Mesenchymal stem cell (in vitro differentiated cells and primary cell): ENCODE results near the gene SNAPIN.

Source experiments
- DNase-seq: peaks from one replicate; pipeline ENCODE4 v3.0.0-alpha.2; 2013
- H2AFZ ChIP-seq: one replicate; pipeline ENCODE4 v1.6.1; 2013; ENCODE audit warnings: low read depth, mild to moderate bottlenecking, control low read depth, inconsistent platforms, low read length, moderate library complexity
- H2AK5ac ChIP-seq: 2 replicates; pipeline ENCODE4 v1.6.1; 2013; ENCODE audit warnings: low read length, moderate library complexity, mild to moderate bottlenecking, inconsistent platforms; ENCODE audit not compliant: severe bottlenecking
- H2BK120ac ChIP-seq: one replicate; pipeline ENCODE4 v1.6.1; 2013; ENCODE audit warnings: low read depth, mild to moderate bottlenecking, inconsistent platforms, low read length, moderate library complexity
- H2BK12ac ChIP-seq, 2 experiments: one replicate each; pipeline ENCODE4 v1.6.1; 2013; ENCODE audit warnings: inconsistent platforms in 2 of 2, low read length in 2 of 2, mild to moderate bottlenecking in 2 of 2, moderate library complexity in 2 of 2, control low read depth in 1 of 2
- H2BK15ac ChIP-seq: one replicate; pipeline ENCODE4 v1.6.1; 2013; ENCODE audit warnings: mild to moderate bottlenecking, low read depth, inconsistent platforms; ENCODE audit not compliant: poor library complexity, severe bottlenecking
- H2BK5ac ChIP-seq: 2 replicates; pipeline ENCODE4 v1.6.1; 2013; ENCODE audit warnings: low read depth, mild to moderate bottlenecking, low read length, control low read depth, inconsistent platforms; ENCODE audit not compliant: poor library complexity, severe bottlenecking
- H3K14ac ChIP-seq, 2 experiments: one replicate each; pipeline ENCODE4 v1.6.1; 2013; ENCODE audit warnings: inconsistent platforms in 2 of 2, low read length in 2 of 2, control low read depth in 1 of 2, mild to moderate bottlenecking in 1 of 2, moderate library complexity in 1 of 2
- H3K18ac ChIP-seq, 2 experiments: one replicate each; pipeline ENCODE4 v1.6.1; 2013; ENCODE audit warnings: inconsistent platforms in 2 of 2, low read length in 2 of 2, control low read depth in 1 of 2, low read depth in 1 of 2, mild to moderate bottlenecking in 1 of 2
- H3K23ac ChIP-seq, 2 experiments: one replicate each; pipeline ENCODE4 v1.6.1; 2013; ENCODE audit warnings: inconsistent platforms in 2 of 2, low read length in 2 of 2, mild to moderate bottlenecking in 2 of 2, moderate library complexity in 2 of 2, control low read depth in 1 of 2
- H3K27ac ChIP-seq: 2 replicates; pipeline ENCODE4 v1.5.1; 2013; ENCODE audit warnings: mild to moderate bottlenecking, moderate library complexity, low read length, control low read depth, inconsistent platforms; ENCODE audit not compliant: poor library complexity, severe bottlenecking
- H3K27me3 ChIP-seq, 2 experiments: 2 replicates each; pipeline versions ENCODE4 v1.6.1 to v1.7.0; 2013; ENCODE audit warnings: low read length in 2 of 2, mild to moderate bottlenecking in 2 of 2, moderate library complexity in 2 of 2, control low read depth in 1 of 2, inconsistent platforms in 1 of 2; ENCODE audit not compliant: control insufficient read depth in 1 of 2, insufficient read depth in 1 of 2
- H3K36me3 ChIP-seq, 2 experiments: 2 replicates each; pipeline versions ENCODE4 v1.6.1 to v1.7.0; 2013; ENCODE audit warnings: low read length in 2 of 2, control low read depth in 1 of 2, inconsistent platforms in 1 of 2, low read depth in 1 of 2, mild to moderate bottlenecking in 1 of 2; ENCODE audit not compliant: insufficient read depth in 2 of 2, control insufficient read depth in 1 of 2
- H3K4ac ChIP-seq, 2 experiments: one replicate each; pipeline ENCODE4 v1.6.1; 2013; ENCODE audit warnings: inconsistent platforms in 2 of 2, low read length in 2 of 2, mild to moderate bottlenecking in 2 of 2, moderate library complexity in 2 of 2, control low read depth in 1 of 2, low read depth in 1 of 2
- H3K4me1 ChIP-seq: 2 replicates; pipeline ENCODE4 v1.6.1; 2013; ENCODE audit warnings: low read depth, low read length, control low read depth; ENCODE audit not compliant: control insufficient read depth, insufficient read depth
- H3K4me2 ChIP-seq: 2 replicates; pipeline ENCODE4 v1.6.1; 2013; ENCODE audit warnings: low read length, mild to moderate bottlenecking, inconsistent platforms; ENCODE audit not compliant: poor library complexity, severe bottlenecking
- H3K4me3 ChIP-seq, 2 experiments: 2 replicates each; pipeline versions ENCODE4 v1.5.1 to v1.7.0; 2013; ENCODE audit warnings: low read length in 2 of 2, mild to moderate bottlenecking in 2 of 2, control low read depth in 1 of 2, low read depth in 1 of 2; ENCODE audit not compliant: insufficient read depth in 1 of 2
- H3K79me1 ChIP-seq: replicated peaks from 2 replicates; pipeline ENCODE4 v1.6.1; 2013; ENCODE audit warnings: mild to moderate bottlenecking, control low read depth, low read length, inconsistent platforms; ENCODE audit not compliant: poor library complexity, severe bottlenecking
- H3K9ac ChIP-seq: 2 replicates; pipeline ENCODE4 v1.7.0; 2013; ENCODE audit warnings: mild to moderate bottlenecking, low read length, moderate library complexity
- H3K9me3 ChIP-seq: 2 replicates; pipeline ENCODE4 v1.7.0; 2013; ENCODE audit warnings: mild to moderate bottlenecking, low read length; ENCODE audit not compliant: control insufficient read depth
- H4K8ac ChIP-seq: one replicate; pipeline ENCODE4 v1.6.1; 2013; ENCODE audit warnings: inconsistent platforms, mild to moderate bottlenecking, low read length, moderate library complexity
- H4K91ac ChIP-seq: one replicate; pipeline ENCODE4 v1.6.1; 2013; ENCODE audit warnings: mild to moderate bottlenecking, low read length, inconsistent platforms
- WGBS: methylation state at CpG from one replicate; pipeline ENCODE4 v1.1.7; 2013; ENCODE audit warnings: mixed read lengths; 5-methylcytosine and 5-hydroxymethylcytosine counted together

SNAPIN gene

DNA sequence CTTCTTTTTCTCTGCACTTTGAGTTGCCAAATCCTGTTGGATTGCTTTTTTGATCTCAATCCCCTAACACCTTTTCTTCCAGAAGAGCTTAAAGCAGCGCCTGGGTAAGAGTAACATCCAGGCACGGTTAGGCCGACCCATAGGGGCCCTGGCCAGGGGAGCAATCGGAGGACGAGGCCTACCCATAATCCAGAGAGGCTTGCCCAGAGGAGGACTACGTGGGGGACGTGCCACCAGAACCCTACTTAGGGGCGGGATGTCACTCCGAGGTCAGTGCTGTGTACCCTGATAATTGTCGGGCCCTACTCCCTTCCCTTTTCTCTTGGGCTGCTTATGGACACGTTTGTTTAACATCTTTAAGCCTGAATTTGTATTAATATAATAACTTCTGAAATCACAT is 16.3 kb upstream of the SNAPIN start:
- WGBS: 96% methylated on average over 9 of the region's 11 CpGs
- no peak overlapping the region for H2BK5ac ChIP-seq
- H4K8ac ChIP-seq: no peak overlapping the region

DNA sequence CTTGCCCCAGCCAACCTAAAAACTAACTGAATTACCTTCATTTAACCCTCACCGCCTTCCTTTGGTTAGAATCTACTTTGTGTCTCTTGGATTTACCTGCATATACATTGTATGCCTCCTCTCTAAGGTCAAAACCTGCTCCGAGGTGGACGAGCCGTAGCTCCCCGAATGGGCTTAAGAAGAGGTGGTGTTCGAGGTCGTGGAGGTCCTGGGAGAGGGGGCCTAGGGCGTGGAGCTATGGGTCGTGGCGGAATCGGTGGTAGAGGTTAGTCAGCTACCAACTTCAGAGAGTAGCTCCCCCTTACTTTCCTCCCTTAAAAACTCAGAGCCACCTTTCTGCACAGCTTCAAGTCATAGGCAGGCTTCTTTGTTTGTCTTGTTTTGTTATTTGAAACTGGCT is 15.4 kb upstream of the SNAPIN start:
- peaks cover 4% of the 10 kb centered on the region for H3K4me1 ChIP-seq
- no peak overlapping the region for H2BK120ac ChIP-seq
- H2AK5ac ChIP-seq: no peak overlapping the region
- H3K79me1 ChIP-seq: peaks cover 26% of the 10 kb centered on the region
- over 99% methylated on average over 7 of the region's 11 CpGs for WGBS
- H3K4me2 ChIP-seq: no peak overlapping the region
- no peak overlapping the region for H3K18ac ChIP-seq
- H3K36me3 ChIP-seq: peaks cover 51 to 93% of the 10 kb centered on the region in 2 experiments
- no peak overlapping the region for H3K14ac ChIP-seq
- no peaks in the 10 kb centered on the region for H3K9me3 ChIP-seq
- no peak for DNase-seq
- H4K91ac ChIP-seq: no peak overlapping the region
- no peak overlapping the region for H2AFZ ChIP-seq
- no peak overlapping the region for H2BK5ac ChIP-seq
- H2BK15ac ChIP-seq: no peak overlapping the region
- H3K4ac ChIP-seq: no peak overlapping the region
- no peak overlapping the region for H3K4me3 ChIP-seq
- no peaks in the 10 kb centered on the region for H3K27me3 ChIP-seq
- H3K23ac ChIP-seq: no peak overlapping the region
- H3K9ac ChIP-seq: no peak overlapping the region
- no peak overlapping the region for H3K27ac ChIP-seq
- H2BK12ac ChIP-seq: no peak overlapping the region
- H4K8ac ChIP-seq: no peak overlapping the region

More for the DNA sequence above, 16.3 kb upstream of the SNAPIN start:
- H3K4me3 ChIP-seq: no peak overlapping the region
- no peak for DNase-seq
- H3K27ac ChIP-seq: no peak overlapping the region
- no peak overlapping the region for H2BK120ac ChIP-seq
- no peak overlapping the region for H3K18ac ChIP-seq
- no peak overlapping the region for H4K91ac ChIP-seq
- no peak overlapping the region for H3K14ac ChIP-seq
- H2AFZ ChIP-seq: no peak overlapping the region
- no peak overlapping the region for H2AK5ac ChIP-seq
- H3K79me1 ChIP-seq: peaks cover 25% of the 10 kb centered on the region
- peaks cover 1% of the 10 kb centered on the region for H3K4me1 ChIP-seq
- no peaks in the 10 kb centered on the region for H3K9me3 ChIP-seq
- H3K4me2 ChIP-seq: no peak overlapping the region
- no peak overlapping the region for H3K23ac ChIP-seq
- H3K27me3 ChIP-seq: no peaks in the 10 kb centered on the region
- H3K36me3 ChIP-seq: peaks cover 52 to 98% of the 10 kb centered on the region in 2 experiments
- no peak overlapping the region for H2BK12ac ChIP-seq
- H2BK15ac ChIP-seq: no peak overlapping the region
- no peak overlapping the region for H3K4ac ChIP-seq
- H3K9ac ChIP-seq: no peak overlapping the region

DNA sequence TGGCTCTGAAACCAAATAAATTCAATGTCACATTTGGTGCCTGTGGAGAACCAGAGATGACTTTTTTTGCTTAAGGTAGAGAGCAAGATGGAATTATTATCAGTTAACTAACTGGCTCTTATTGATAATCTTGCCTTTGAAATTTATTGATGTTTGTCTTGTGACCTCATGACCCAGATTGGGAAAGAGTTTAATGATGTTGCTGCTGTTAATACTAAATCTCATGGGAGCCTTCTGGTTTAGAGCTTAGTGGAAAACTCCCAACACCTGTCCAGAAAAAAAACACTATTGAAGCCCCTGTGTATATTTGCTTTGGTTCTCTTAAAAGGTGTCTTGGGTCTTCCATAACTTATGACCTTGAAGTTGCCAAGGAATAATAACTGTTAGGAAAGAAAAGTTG is 14.7 kb upstream of the SNAPIN start:
- Histone ChIP-seq H4K91ac (no peak overlapping the region), H2BK15ac (no peak overlapping the region), H2AK5ac (no peak overlapping the region), H3K4me1 (peaks cover 4% of the 10 kb centered on the region), H3K4me2 (no peak overlapping the region), H3K4ac (no peak overlapping the region), H2BK12ac (no peak overlapping the region), H3K79me1 (peaks cover 24% of the 10 kb centered on the region), H4K8ac (no peak overlapping the region), H3K36me3 (peaks cover 46 to 86% of the 10 kb centered on the region in 2 experiments), H3K14ac (no peak overlapping the region), H3K23ac (no peak overlapping the region), H3K4me3 (no peak overlapping the region), H3K9ac (peak overlapping the region; percentile 5), H3K27ac (no peak overlapping the region), H3K18ac (no peak overlapping the region), H3K27me3 (no peaks in the 10 kb centered on the region), H2AFZ (no peak overlapping the region), H2BK120ac (no peak overlapping the region), H3K9me3 (no peaks in the 10 kb centered on the region), H2BK5ac (no peak overlapping the region)
- DNase-seq: no peak

DNA sequence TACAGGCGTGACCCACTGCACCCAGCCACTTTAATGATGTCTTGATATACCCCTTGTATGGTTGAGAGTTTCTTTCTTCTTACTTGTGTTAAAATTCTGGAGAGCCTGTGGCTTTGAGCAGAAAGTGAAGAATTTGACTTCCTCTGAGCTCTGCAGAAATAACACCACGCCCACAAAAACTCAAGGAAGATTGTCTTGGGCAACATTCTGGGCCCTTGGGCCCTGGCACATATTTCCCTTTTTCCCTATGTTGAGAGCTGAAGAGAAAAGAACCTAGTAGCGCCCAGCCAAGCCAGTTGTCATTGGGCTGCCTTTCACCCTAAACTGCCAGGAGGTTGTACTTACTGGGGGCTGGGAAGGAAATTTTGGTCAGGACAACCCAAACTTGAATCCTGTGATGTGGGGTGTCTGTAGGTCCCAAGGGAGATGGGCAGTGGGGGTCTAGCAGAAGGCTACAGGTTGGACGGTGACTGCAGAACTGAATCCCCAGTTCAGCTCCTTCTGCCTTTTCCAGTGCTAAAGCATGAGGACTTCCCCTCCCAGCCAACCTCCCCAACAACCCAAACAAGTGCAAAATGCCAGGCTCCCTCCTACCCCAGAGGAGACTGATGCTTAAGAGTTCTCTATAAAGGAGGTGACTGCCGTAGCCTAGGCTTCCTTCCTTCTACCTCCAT is 11.7 kb upstream of the SNAPIN start:
- no peak overlapping the region for H3K27ac ChIP-seq
- H3K36me3 ChIP-seq: peaks cover 34 to 56% of the 10 kb centered on the region in 2 experiments
- H3K18ac ChIP-seq: no peak overlapping the region
- H2BK15ac ChIP-seq: no peak overlapping the region
- 94% methylated on average over 3 of the region's 5 CpGs for WGBS
- no peak overlapping the region for H2BK12ac ChIP-seq
- H3K9ac ChIP-seq: no peak overlapping the region
- no peak overlapping the region for H3K4me2 ChIP-seq
- no peak overlapping the region for H2BK120ac ChIP-seq
- DNase-seq: no peak
- no peaks in the 10 kb centered on the region for H3K27me3 ChIP-seq
- no peak overlapping the region for H3K23ac ChIP-seq
- H3K4ac ChIP-seq: no peak overlapping the region
- no peak overlapping the region for H2BK5ac ChIP-seq
- no peak overlapping the region for H2AK5ac ChIP-seq
- peaks cover 20% of the 10 kb centered on the region for H3K79me1 ChIP-seq
- no peak overlapping the region for H3K4me3 ChIP-seq
- peaks cover 10% of the 10 kb centered on the region for H3K4me1 ChIP-seq
- no peak overlapping the region for H3K14ac ChIP-seq
- no peak overlapping the region for H4K8ac ChIP-seq
- no peak overlapping the region for H4K91ac ChIP-seq
- H3K9me3 ChIP-seq: no peaks in the 10 kb centered on the region
- H2AFZ ChIP-seq: no peak overlapping the region
